K562 (cell line): ENCODE data around the gene PPFIA1. TPM values are rescaled to one million over a fixed set of nuclear protein-coding genes. Genes with fewer than 3 reads are reported as not detected.

Experiments used
- ATAC-seq: fragments of 200-7000 bp; cut with Tn5 transposase; 3 replicates; pipeline ENCODE4 v1.9.1; 2020; ENCODE audit warnings: moderate library complexity
- BruUV-seq: library from RNA; stranded (reverse); fragments of 400-500 nt; replicated peaks from 2 replicates; lab custom pipeline; 2021; lab: Mats Ljungman, UMichigan
- CTCF ChIA-PET: fragments of 300-600 bp; formaldehyde crosslinking; extraction: SDS; loops from one replicate; lab custom pipeline; 2021; ENCODE audit warnings: low intra/inter-chr PET ratio; lab: Yijun Ruan, JAX
- POLR2A ChIA-PET: fragments of 300-600, 350-650 bp; sonication (Branson Sonifier 250); formaldehyde crosslinking; extraction: SDS; loops from one replicate; lab custom pipeline; 2021; ENCODE audit warnings: antibody characterized with exemption, inconsistent platforms; lab: Yijun Ruan, JAX
- DNase-seq, 4 experiments: peaks; one replicate each; pipeline versions ENCODE4 v3.0.0 to v3.0.0-alpha.2; 2011 to 2018; ENCODE audit warnings: low spot score in 3 of 4, mixed read lengths in 3 of 4; ENCODE audit errors: extremely low read depth in 1 of 4
- FAIRE-seq: peaks from 2 replicates; lab custom pipeline; 2011; peaks lifted over from hg19 to GRCh38; lab: Jason Lieb, UNC
- H2AFZ ChIP-seq: 2 replicates; pipeline ENCODE4 v1.6.0; 2011; ENCODE audit warnings: low read depth, low read length, control low read depth, inconsistent platforms
- H3K27ac ChIP-seq: fragments of 200-600 bp; 3 replicates; pipeline ENCODE4 v1.8.0; 2011; ENCODE audit warnings: low read depth, mild to moderate bottlenecking, control low read depth, inconsistent platforms, low read length, moderate library complexity, mixed read lengths; ENCODE audit errors: extremely low read depth
- H3K27me3 ChIP-seq, 2 experiments: fragments of 300-600 bp in 1 of 2; 2 replicates in 1 of 2; 3 replicates in 1 of 2; pipeline versions ENCODE4 v1.6.0 to v1.8.0; 2011; ENCODE audit warnings: inconsistent platforms in 2 of 2, low read length in 2 of 2, mild to moderate bottlenecking in 1 of 2, mixed read lengths in 1 of 2, moderate library complexity in 1 of 2; ENCODE audit not compliant: control insufficient read depth in 2 of 2, insufficient read depth in 2 of 2
- H3K36me3 ChIP-seq: fragments of 300-600 bp; 3 replicates; pipeline ENCODE4 v1.8.0; 2011; ENCODE audit warnings: mild to moderate bottlenecking, low read length, inconsistent platforms; ENCODE audit not compliant: control insufficient read depth, insufficient read depth
- H3K4me1 ChIP-seq, 2 experiments: fragments of 200-600 bp in 1 of 2; replicated peaks in 1 of 2; 2 replicates in 1 of 2; 3 replicates in 1 of 2; pipeline versions ENCODE4 v1.5.1 to v1.8.0; 2011; ENCODE audit warnings: inconsistent platforms in 2 of 2, low read length in 2 of 2, mild to moderate bottlenecking in 1 of 2, mixed read lengths in 1 of 2, moderate library complexity in 1 of 2; ENCODE audit not compliant: control insufficient read depth in 2 of 2, insufficient read depth in 2 of 2
- H3K4me2 ChIP-seq: 2 replicates; pipeline ENCODE4 v1.6.1; 2011; ENCODE audit warnings: low read length, control low read depth, inconsistent platforms, mixed read lengths; ENCODE audit not compliant: insufficient read depth
- H3K4me3 ChIP-seq: fragments of 200-600 bp; sonication (generic), shearing (Covaris generic); 2 replicates; pipeline ENCODE4 v1.5.1; 2016; ENCODE audit warnings: control low read depth, inconsistent platforms
- H3K79me2 ChIP-seq: fragments of 200-600 bp; 3 replicates; pipeline ENCODE4 v1.8.0; 2011; ENCODE audit warnings: low read length, inconsistent platforms; ENCODE audit not compliant: control insufficient read depth, insufficient read depth
- H3K9ac ChIP-seq, 2 experiments: 2 replicates each; pipeline versions ENCODE4 v1.6.0 to v1.6.1; 2011; ENCODE audit warnings: low read depth in 2 of 2, low read length in 2 of 2, control low read depth in 1 of 2, inconsistent platforms in 1 of 2, mild to moderate bottlenecking in 1 of 2, mixed read lengths in 1 of 2; ENCODE audit not compliant: insufficient read depth in 1 of 2
- H3K9me1 ChIP-seq: one replicate; pipeline ENCODE4 v1.6.0; 2011; ENCODE audit warnings: inconsistent platforms, mild to moderate bottlenecking, low read length, moderate library complexity; ENCODE audit not compliant: control insufficient read depth, insufficient read depth
- H3K9me3 ChIP-seq: replicated peaks from 2 replicates; pipeline ENCODE4 v1.5.1; 2011; ENCODE audit warnings: low read depth, low read length, inconsistent platforms; ENCODE audit not compliant: control insufficient read depth, insufficient read depth
- H4K20me1 ChIP-seq: replicated peaks from 2 replicates; pipeline ENCODE4 v1.6.1; 2011; ENCODE audit warnings: low read length, inconsistent platforms, mixed read lengths; ENCODE audit not compliant: control insufficient read depth, insufficient read depth
- CEBPB ChIP-seq: fragments of 450-650 bp; IDR thresholded peaks from 2 replicates; pipeline ENCODE4 v1.6.1; 2016; ENCODE audit warnings: missing genetic modification characterization, missing compliant biosample characterization
- MITF ChIP-seq: IDR thresholded peaks from 2 replicates; pipeline ENCODE4 v1.6.1; 2014; ENCODE audit warnings: antibody characterized with exemption
- SIN3B ChIP-seq: fragments of 450-650 bp; IDR thresholded peaks from 2 replicates; pipeline ENCODE4 v1.6.1; 2017; ENCODE audit warnings: low read depth, mild to moderate bottlenecking, moderate library complexity
- SUPT5H ChIP-seq: fragments of 450-650 bp; IDR thresholded peaks from 2 replicates; pipeline ENCODE4 v1.6.1; 2016
- ZNF780A ChIP-seq: fragments of 250-450 bp; sonication (Bioruptor Pico); IDR thresholded peaks from 2 replicates; pipeline ENCODE4 v1.5.0; 2021; ENCODE audit warnings: mild to moderate bottlenecking
- WGBS: fragments of 100-300 bp; shearing (Covaris generic); methylation state at CpG from one replicate; pipeline ENCODE4 v1.1.6; 2016; ENCODE audit warnings: low coverage, mixed read lengths; ENCODE audit not compliant: insufficient coverage; ENCODE audit errors: missing lambda C conversion rate; 5-methylcytosine and 5-hydroxymethylcytosine counted together
- in situ Hi-C: fragments of 300-500 bp; cut with MboI; formaldehyde crosslinking; loops from 4 replicates; pipeline ENCODE4 v1.15.0; 2018; ENCODE audit warnings: inconsistent platforms, mixed read lengths
- intact Hi-C: fragments of 100-400 bp; cut with micrococcal nuclease; formaldehyde crosslinking; loops from 2 replicates; pipeline ENCODE4 v1.14.2; 2022
- polyA plus RNA-seq, 8 experiments: library from polyadenylated mRNA; depleted of rRNA in 4 of 8; stranded (reverse) in 5 of 8; unstranded in 3 of 8; fragments of >200 nt; fragmentation: Nextera tagmentation in 2 of 8; fragmentation: Illumina TruSeq in 1 of 8; extraction: Ambion mirVana in 2 of 8; extraction: Trizol in 1 of 8; gene quantifications; 2 replicates each; pipeline versions ENCODE4 v1.2.1 to v1.2.3, GENCODE V29; 2011 to 2014; ENCODE audit warnings: inconsistent platforms in 1 of 8, missing spikeins in 1 of 8
- total RNA-seq, 7 experiments: library from RNA; depleted of rRNA in 6 of 7; stranded (reverse); fragments of >200 nt in 6 of 7; fragmentation: Illumina TruSeq in 2 of 7; extraction: Trizol in 2 of 7; gene quantifications; 2 replicates each; pipeline versions ENCODE4 v1.2.1 to v1.2.3, GENCODE V29; 2011 to 2021; ENCODE audit warnings: low replicate concordance in 1 of 7
- TF ChIP-seq, protein P1 (sequence below), 2 experiments: fragments of 250-450 bp in 1 of 2; fragments of 450-650 bp in 1 of 2; sonication (Bioruptor Pico) in 1 of 2; IDR thresholded peaks; 2 replicates each; pipeline versions ENCODE4 v1.6.1 to v1.8.0; 2016 to 2021; ENCODE audit warnings: mild to moderate bottlenecking in 2 of 2, moderate library complexity in 2 of 2, missing compliant biosample characterization in 1 of 2, missing genetic modification characterization in 1 of 2

Gene PPFIA1
- total and polyA plus RNA-seq, 9 of the 15 experiments (the other 6 are each of a cell fraction or from before 2014, with no cell fraction given) = 9.9 to 41.5 (median 28.5) TPM

DNA sequence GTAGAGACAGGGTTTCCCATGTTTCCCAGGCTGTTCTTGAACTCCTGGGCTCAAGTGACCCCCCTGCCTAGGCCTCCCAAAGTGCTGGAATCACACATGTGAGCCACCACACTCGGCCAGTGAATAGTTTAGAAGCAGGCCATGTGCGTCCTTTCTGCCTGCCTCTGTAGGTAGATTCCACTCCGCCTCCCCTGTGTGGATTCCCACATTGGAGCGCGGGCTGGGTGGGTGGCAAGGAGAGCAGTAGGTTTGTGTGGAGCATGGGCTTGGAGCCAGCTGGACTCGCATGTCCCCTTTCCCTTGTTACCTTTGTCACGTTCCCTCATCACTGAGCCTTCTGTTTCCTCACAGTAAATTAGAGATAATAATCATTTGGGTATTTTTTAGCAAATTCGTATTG is 21.7 kb downstream of the PPFIA1 start:
- no peak overlapping the region for H3K4me3 ChIP-seq
- no peaks in the 10 kb centered on the region; the same call in 1 of the 2 replicates for H4K20me1 ChIP-seq
- H3K4me1 ChIP-seq = no peaks in the 10 kb centered on the region
- no peak for DNase-seq
- intact Hi-C loops (no loop called here), in situ Hi-C loops (no loop called here)
- FAIRE-seq = no peak
- POLR2A ChIA-PET = no interaction called here
- no peak for ATAC-seq
- H3K27me3 ChIP-seq = no peaks in the 10 kb centered on the region
- peaks cover 49% of the 10 kb centered on the region; the same call in 2 of the 3 replicates for H3K36me3 ChIP-seq
- H3K9me1 ChIP-seq = no peaks in the 10 kb centered on the region
- H3K4me2 ChIP-seq = no peak overlapping the region
- peaks cover 8% of the 10 kb centered on the region for H3K79me2 ChIP-seq
- TF ChIP-seq SIN3B = no peak
- TF ChIP-seq ZNF780A (CRISPR knock-in tag) = no peak
- no peak for TF ChIP-seq CEBPB (tag)
- no peak for TF ChIP-seq MITF
- no peak for TF ChIP-seq SUPT5H
- TF ChIP-seq, protein P1, sequence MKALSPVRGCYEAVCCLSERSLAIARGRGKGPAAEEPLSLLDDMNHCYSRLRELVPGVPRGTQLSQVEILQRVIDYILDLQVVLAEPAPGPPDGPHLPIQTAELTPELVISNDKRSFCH (CRISPR knock-in tag; IDR thresholded peaks at IDR 0.05) = no peak
- TF ChIP-seq, protein P1 (tag; IDR thresholded peaks at IDR 0.05) = no peak
- CTCF ChIA-PET = no interaction called here
- H3K9ac ChIP-seq = no peak overlapping the region; a peak in 1 of 4 replicates
- H3K27ac ChIP-seq = no peak overlapping the region
- H2AFZ ChIP-seq = no peak overlapping the region
- 96% methylated on average over 7 of the region's 8 CpGs for WGBS
- BruUV-seq = no TSS peak
- no peaks in the 10 kb centered on the region for H3K9me3 ChIP-seq
